WTC11 (cell line): ENCODE data around the gene WFDC1. TPM values are rescaled to one million over a fixed set of nuclear protein-coding genes. Genes with fewer than 3 reads are reported as not detected.

ENCODE experiments used
- ATAC-seq: fragments of 200-7000 bp; cut with Tn5 transposase; 2 replicates; pipeline ENCODE4 v1.10.0; 2021; ENCODE audit warnings: mild to moderate bottlenecking, moderate library complexity
- Bru-seq: library from RNA; stranded (reverse); fragments of 400-500 nt; gene quantifications from one replicate; lab custom pipeline; 2021; lab: Mats Ljungman, UMichigan
- CTCF ChIA-PET: fragments of 300-600 bp; sonication (Branson Sonifier 250); formaldehyde crosslinking; loops from one replicate; lab custom pipeline; 2021; ENCODE audit warnings: antibody characterized with exemption; lab: Charles Lee
- POLR2A ChIA-PET: fragments of 350-600 bp; sonication (Branson Sonifier 250); formaldehyde crosslinking; loops from one replicate; lab custom pipeline; 2021; ENCODE audit warnings: antibody characterized with exemption; lab: Charles Lee
- DNase-seq: peaks from one replicate; pipeline ENCODE4 v3.0.0; 2021; ENCODE audit warnings: low spot score
- H3K27ac Mint-ChIP-seq: 2 replicates; pipeline ENCODE4 v1.8.0; 2021; ENCODE audit warnings: mixed read lengths
- H3K27me3 Mint-ChIP-seq: 2 replicates; pipeline ENCODE4 v1.8.0; 2021; ENCODE audit warnings: low read depth, mild to moderate bottlenecking, moderate library complexity, mixed read lengths
- H3K36me3 Mint-ChIP-seq: 2 replicates; pipeline ENCODE4 v1.8.0; 2021; ENCODE audit warnings: mixed read lengths
- H3K4me1 Mint-ChIP-seq: 2 replicates; pipeline ENCODE4 v1.8.0; 2022; ENCODE audit warnings: mixed read lengths
- H3K4me3 Mint-ChIP-seq: 2 replicates; pipeline ENCODE4 v1.8.0; 2021; ENCODE audit warnings: mild to moderate bottlenecking, moderate library complexity, mixed read lengths
- H3K9me3 Mint-ChIP-seq: 2 replicates; pipeline ENCODE4 v1.8.0; 2021; ENCODE audit warnings: mixed read lengths
- CBFB ChIP-seq: sonication (generic); formaldehyde crosslinking; IDR thresholded peaks from 2 replicates; pipeline ENCODE4 v1.8.1; 2022; ENCODE audit warnings: mild to moderate bottlenecking, low read depth, missing genetic modification reagents
- E2F4 ChIP-seq: sonication (generic); formaldehyde crosslinking; IDR thresholded peaks from 2 replicates; pipeline ENCODE4 v1.8.1; 2022; ENCODE audit warnings: low read depth, mild to moderate bottlenecking, moderate library complexity, missing genetic modification reagents, borderline replicate concordance
- ESRRA ChIP-seq: sonication (generic); formaldehyde crosslinking; IDR thresholded peaks from 2 replicates; pipeline ENCODE4 v1.8.1; 2022; ENCODE audit warnings: mild to moderate bottlenecking, missing genetic modification reagents, borderline replicate concordance
- FOXJ3 ChIP-seq: sonication (generic); formaldehyde crosslinking; IDR thresholded peaks from 2 replicates; pipeline ENCODE4 v1.9.0; 2021; ENCODE audit warnings: missing genetic modification reagents, mild to moderate bottlenecking, borderline replicate concordance
- GABPB1 ChIP-seq: sonication (generic); formaldehyde crosslinking; IDR thresholded peaks from 2 replicates; pipeline ENCODE4 v1.8.1; 2023; ENCODE audit warnings: mild to moderate bottlenecking, missing genetic modification reagents
- IRF1 ChIP-seq: sonication (generic); formaldehyde crosslinking; IDR thresholded peaks from 2 replicates; pipeline ENCODE4 v1.8.0; 2023; ENCODE audit warnings: missing genetic modification reagents
- JUN ChIP-seq: sonication (generic); formaldehyde crosslinking; IDR thresholded peaks from 2 replicates; pipeline ENCODE4 v1.8.0; 2023; ENCODE audit warnings: mild to moderate bottlenecking, missing genetic modification reagents
- NFYB ChIP-seq: sonication (generic); formaldehyde crosslinking; conservative IDR thresholded peaks from 2 replicates; pipeline ENCODE4 v1.8.0; 2022; ENCODE audit warnings: low read depth, missing genetic modification reagents
- PREB ChIP-seq: sonication (generic); formaldehyde crosslinking; IDR thresholded peaks from 2 replicates; pipeline ENCODE4 v1.8.1; 2022; ENCODE audit warnings: mild to moderate bottlenecking, missing genetic modification reagents, moderate library complexity, borderline replicate concordance
- SP1 ChIP-seq: sonication (generic); formaldehyde crosslinking; conservative IDR thresholded peaks from 2 replicates; pipeline ENCODE4 v1.8.1; 2022; ENCODE audit warnings: missing genetic modification reagents
- TCF7 ChIP-seq: sonication (generic); formaldehyde crosslinking; IDR thresholded peaks from 2 replicates; pipeline ENCODE4 v1.8.0; 2022; ENCODE audit warnings: mild to moderate bottlenecking, low read depth, missing genetic modification reagents, moderate library complexity
- TP53 ChIP-seq: sonication (generic); formaldehyde crosslinking; IDR thresholded peaks from 2 replicates; pipeline ENCODE4 v1.8.1; 2023; ENCODE audit warnings: mild to moderate bottlenecking, missing genetic modification reagents
- ZNF121 ChIP-seq: sonication (generic); formaldehyde crosslinking; IDR thresholded peaks from 2 replicates; pipeline ENCODE4 v1.8.0; 2023; ENCODE audit warnings: missing genetic modification reagents
- ZSCAN18 ChIP-seq: fragments of 250-450 bp; sonication (Bioruptor Pico); IDR thresholded peaks from 2 replicates; pipeline ENCODE4 v2.1.2; 2022; ENCODE audit warnings: mild to moderate bottlenecking, moderate library complexity
- long read RNA-seq, 3 experiments: library from RNA in 1 of 3; library from capped mRNA in 1 of 3; library from polyadenylated mRNA in 1 of 3; unstranded in 2 of 3; stranded (forward) in 1 of 3; transcript quantifications; one replicate each; pipeline ENCODE4 v2.0.0, GENCODE V29; 2021
- total RNA-seq: library from RNA; stranded (reverse); gene quantifications from 3 replicates; pipeline ENCODE4 v1.2.3, GENCODE V29; 2021
- TF ChIP-seq, protein P1 (sequence below): fragments of 200-600 bp; IDR thresholded peaks from 2 replicates; pipeline ENCODE4 v1.8.0; 2022; ENCODE audit warnings: antibody characterized with exemption
- TF ChIP-seq, protein P2 (sequence below): sonication (generic); formaldehyde crosslinking; IDR thresholded peaks from 2 replicates; pipeline ENCODE4 v1.8.1; 2022; ENCODE audit warnings: missing genetic modification reagents, borderline replicate concordance

Gene WFDC1
- total RNA-seq (0.32 to 0.50 TPM (median 0.41 TPM) in 3 replicates), Bru-seq, nascent RNA (percentile 11 among the genes with signal in this experiment)
- long read RNA-seq, experiment 1, partial matches to known transcripts, result 0 of 6 reads
- long read RNA-seq, experiment 1, other reads (novel, unspliced or antisense), result 3 of 6 reads
- long read RNA-seq, experiment 2, partial matches to known transcripts, result 0 of 2 reads
- long read RNA-seq, experiment 2, other reads (novel, unspliced or antisense), result 0 of 2 reads
- long read RNA-seq, experiment 3, result 0 reads

DNA sequence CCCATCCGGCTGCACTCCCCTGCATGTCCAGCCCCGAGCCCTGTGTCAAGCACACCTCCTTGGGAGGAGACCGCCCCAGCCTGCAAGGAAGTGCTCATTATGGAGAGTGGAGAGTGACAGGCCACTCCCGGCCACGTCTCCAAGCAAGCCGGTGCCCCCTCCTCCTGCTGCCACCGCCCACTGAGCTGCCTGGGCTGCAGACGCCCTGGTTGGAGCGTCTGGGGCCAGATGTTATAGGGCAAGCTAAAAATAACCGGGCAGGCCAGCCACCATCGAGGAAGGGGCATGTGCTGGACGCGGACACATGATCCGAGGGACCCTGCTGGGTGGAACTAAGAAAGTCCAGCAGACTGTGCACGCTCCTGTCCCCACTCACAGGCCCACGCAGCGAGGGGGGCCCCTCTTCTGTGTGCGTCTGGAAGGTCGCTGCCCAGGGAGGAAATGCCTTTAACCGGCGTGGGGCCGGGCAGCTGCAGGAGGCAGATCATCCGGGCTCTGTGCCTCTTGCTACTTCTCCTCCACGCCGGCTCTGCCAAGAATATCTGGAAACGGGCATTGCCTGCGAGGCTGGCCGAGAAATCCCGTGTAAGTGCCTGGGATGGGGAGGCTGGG, at the start of gene WFDC1:
Gene WFDC1, plus strand, starts transcription at position 348 of the 612 bp plus-strand sequence. Its CDS starts 94 bp downstream, at position 442.
- DNase-seq, result peak; percentile 29
- no peak for TF ChIP-seq PREB (CRISPR knock-in tag)
- no peak for TF ChIP-seq JUN (CRISPR knock-in tag)
- no peak for TF ChIP-seq E2F4 (CRISPR knock-in tag)
- TF ChIP-seq, protein P1, sequence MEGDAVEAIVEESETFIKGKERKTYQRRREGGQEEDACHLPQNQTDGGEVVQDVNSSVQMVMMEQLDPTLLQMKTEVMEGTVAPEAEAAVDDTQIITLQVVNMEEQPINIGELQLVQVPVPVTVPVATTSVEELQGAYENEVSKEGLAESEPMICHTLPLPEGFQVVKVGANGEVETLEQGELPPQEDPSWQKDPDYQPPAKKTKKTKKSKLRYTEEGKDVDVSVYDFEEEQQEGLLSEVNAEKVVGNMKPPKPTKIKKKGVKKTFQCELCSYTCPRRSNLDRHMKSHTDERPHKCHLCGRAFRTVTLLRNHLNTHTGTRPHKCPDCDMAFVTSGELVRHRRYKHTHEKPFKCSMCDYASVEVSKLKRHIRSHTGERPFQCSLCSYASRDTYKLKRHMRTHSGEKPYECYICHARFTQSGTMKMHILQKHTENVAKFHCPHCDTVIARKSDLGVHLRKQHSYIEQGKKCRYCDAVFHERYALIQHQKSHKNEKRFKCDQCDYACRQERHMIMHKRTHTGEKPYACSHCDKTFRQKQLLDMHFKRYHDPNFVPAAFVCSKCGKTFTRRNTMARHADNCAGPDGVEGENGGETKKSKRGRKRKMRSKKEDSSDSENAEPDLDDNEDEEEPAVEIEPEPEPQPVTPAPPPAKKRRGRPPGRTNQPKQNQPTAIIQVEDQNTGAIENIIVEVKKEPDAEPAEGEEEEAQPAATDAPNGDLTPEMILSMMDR, result no peak
- no peak for TF ChIP-seq FOXJ3 (CRISPR knock-in tag)
- no peak for TF ChIP-seq NFYB (CRISPR knock-in tag)
- TF ChIP-seq SP1, result no peak
- no peak for TF ChIP-seq ZSCAN18 (CRISPR knock-in tag)
- TF ChIP-seq, all 79 proteins: peak for 0
- peaks cover 3% of the 10 kb centered on the region for H3K27me3 Mint-ChIP-seq

DNA sequence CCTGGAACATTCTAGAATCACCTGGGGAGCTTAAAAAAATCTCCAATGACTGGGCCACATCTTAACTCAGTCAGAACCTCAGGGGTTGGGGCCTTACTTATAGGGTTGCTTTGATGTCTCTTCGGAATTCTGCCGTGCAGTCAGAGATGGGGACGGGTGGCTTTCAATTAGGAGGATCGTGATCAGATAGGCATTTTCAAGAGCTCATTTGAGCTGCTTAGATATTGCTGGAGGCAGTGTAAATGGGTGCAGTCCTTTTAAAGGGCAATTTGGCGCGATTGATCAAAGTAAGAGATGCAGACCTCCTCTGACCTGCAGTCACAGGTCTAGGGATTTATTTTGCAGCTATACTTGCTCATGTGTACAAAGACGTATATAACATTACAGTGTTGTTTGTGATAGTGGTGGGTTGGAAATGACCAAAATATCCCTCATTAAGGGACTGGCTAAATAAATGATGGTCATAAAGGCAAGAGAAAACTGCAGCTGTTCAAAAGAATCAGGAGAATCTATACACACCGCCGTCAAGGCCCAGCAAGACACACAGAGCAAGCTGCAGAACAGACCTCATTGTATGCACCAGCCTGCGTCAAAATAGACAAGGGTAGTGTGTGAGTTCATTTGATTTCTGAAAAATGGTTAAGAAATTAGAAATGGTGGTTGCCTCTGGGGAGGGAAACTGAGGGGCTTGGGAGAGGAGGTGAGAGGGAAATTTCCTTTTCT, 48.6 kb upstream of the WFDC1 start:
- Mint-ChIP-seq H3K4me3 (no peak overlapping the region), H3K9me3 (peaks cover 19% of the 10 kb centered on the region), H3K27ac (no peak overlapping the region), H3K36me3 (no peaks in the 10 kb centered on the region), H3K27me3 (peaks cover 2% of the 10 kb centered on the region; the same call in 1 of the 2 replicates), H3K4me1 (no peaks in the 10 kb centered on the region)
- DNase-seq (no peak), ATAC-seq (no peak)
- CTCF ChIA-PET, result interaction anchor here (0.6 to 1.1 kb wide), 3 partner anchors 59 to 161 kb away, joined by 3 to 6 read pairs (median 3); partner anchors contain the start of gene TAF1C
- POLR2A ChIA-PET, result no interaction called here
- TF ChIP-seq CBFB (CRISPR knock-in tag), result no peak
- TF ChIP-seq ESRRA (CRISPR knock-in tag), result no peak

More for the DNA sequence above, at the start of gene WFDC1:
- Mint-ChIP-seq H3K36me3 (no peaks in the 10 kb centered on the region), H3K4me3 (no peak within 1 kb of the TSS), H3K9me3 (no peaks in the 10 kb centered on the region), H3K4me1 (peaks cover 53% of the 10 kb centered on the region), H3K27ac (no peak within 1 kb of the TSS)
- ChIA-PET CTCF (interaction anchor here (1.0 to 3.7 kb wide), 2 partner anchors 13 to 108 kb away, joined by 3 to 26 read pairs; partner anchors contain the start of gene TAF1C), POLR2A (interaction anchor here (1.3 kb wide), 1 partner anchor 11 kb away, joined by 4 read pairs; no protein-coding TSS in a partner anchor)
- peak; percentile 44 for ATAC-seq

- CTCF ChIA-PET, result no interaction called here
- H3K9me3 Mint-ChIP-seq, result peaks cover 19% of the 10 kb centered on the region
- H3K27me3 Mint-ChIP-seq, result peaks cover 2% of the 10 kb centered on the region
- ATAC-seq (no peak), DNase-seq (no peak)
- H3K27ac Mint-ChIP-seq, result no peak overlapping the region
- POLR2A ChIA-PET, result no interaction called here
- H3K4me1 Mint-ChIP-seq, result 0 out of 2 replicates have a peak, but pooled peaks cover under 1% of the 10 kb centered on the region
- no peak overlapping the region for H3K4me3 Mint-ChIP-seq
- no peaks in the 10 kb centered on the region for H3K36me3 Mint-ChIP-seq
- TF ChIP-seq IRF1 (CRISPR knock-in tag) (no peak), ZSCAN18 (CRISPR knock-in tag) (no peak), E2F4 (CRISPR knock-in tag) (no peak), TP53 (CRISPR knock-in tag) (no peak), GABPB1 (CRISPR knock-in tag) (no peak), ZNF121 (CRISPR knock-in tag) (no peak), TCF7 (no peak), ESRRA (CRISPR knock-in tag) (no peak)
- TF ChIP-seq, protein P2, sequence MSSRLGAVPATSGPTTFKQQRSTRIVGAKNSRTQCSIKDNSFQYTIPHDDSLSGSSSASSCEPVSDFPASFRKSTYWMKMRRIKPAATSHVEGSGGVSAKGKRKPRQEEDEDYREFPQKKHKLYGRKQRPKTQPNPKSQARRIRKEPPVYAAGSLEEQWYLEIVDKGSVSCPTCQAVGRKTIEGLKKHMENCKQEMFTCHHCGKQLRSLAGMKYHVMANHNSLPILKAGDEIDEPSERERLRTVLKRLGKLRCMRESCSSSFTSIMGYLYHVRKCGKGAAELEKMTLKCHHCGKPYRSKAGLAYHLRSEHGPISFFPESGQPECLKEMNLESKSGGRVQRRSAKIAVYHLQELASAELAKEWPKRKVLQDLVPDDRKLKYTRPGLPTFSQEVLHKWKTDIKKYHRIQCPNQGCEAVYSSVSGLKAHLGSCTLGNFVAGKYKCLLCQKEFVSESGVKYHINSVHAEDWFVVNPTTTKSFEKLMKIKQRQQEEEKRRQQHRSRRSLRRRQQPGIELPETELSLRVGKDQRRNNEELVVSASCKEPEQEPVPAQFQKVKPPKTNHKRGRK (CRISPR knock-in tag), result no peak
Measured at GRCh38 chr16:84246679-84247077, 48.0 kb upstream of the WFDC1 start.
